OCI-LY1 (cell line): ENCODE results near the gene BGLAP.

Experiments
- EZH2 ChIP-seq: fragments of 200-600 bp; sonication (generic), shearing (Covaris generic); IDR thresholded peaks from 2 replicates; pipeline ENCODE4 v1.8.0; 2017; ENCODE audit warnings: borderline replicate concordance, mixed run types, mild to moderate bottlenecking, antibody characterized with exemption, low read length, moderate library complexity, mixed read lengths
- TF ChIP-seq, protein P1 (sequence below): fragments of 200-600 bp; sonication (generic), shearing (Covaris generic); IDR thresholded peaks from 2 replicates; pipeline ENCODE4 v1.5.1; 2017; ENCODE audit warnings: mild to moderate bottlenecking, antibody characterized with exemption, low read length, moderate library complexity, mixed read lengths

- TF ChIP-seq, protein P1, sequence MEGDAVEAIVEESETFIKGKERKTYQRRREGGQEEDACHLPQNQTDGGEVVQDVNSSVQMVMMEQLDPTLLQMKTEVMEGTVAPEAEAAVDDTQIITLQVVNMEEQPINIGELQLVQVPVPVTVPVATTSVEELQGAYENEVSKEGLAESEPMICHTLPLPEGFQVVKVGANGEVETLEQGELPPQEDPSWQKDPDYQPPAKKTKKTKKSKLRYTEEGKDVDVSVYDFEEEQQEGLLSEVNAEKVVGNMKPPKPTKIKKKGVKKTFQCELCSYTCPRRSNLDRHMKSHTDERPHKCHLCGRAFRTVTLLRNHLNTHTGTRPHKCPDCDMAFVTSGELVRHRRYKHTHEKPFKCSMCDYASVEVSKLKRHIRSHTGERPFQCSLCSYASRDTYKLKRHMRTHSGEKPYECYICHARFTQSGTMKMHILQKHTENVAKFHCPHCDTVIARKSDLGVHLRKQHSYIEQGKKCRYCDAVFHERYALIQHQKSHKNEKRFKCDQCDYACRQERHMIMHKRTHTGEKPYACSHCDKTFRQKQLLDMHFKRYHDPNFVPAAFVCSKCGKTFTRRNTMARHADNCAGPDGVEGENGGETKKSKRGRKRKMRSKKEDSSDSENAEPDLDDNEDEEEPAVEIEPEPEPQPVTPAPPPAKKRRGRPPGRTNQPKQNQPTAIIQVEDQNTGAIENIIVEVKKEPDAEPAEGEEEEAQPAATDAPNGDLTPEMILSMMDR, result no peak
- TF ChIP-seq EZH2, result no peak
Measured at GRCh38 chr1:156200044-156200443, 41.9 kb upstream of the BGLAP start.
